H9 (cell line): ENCODE data around the gene SH3GL3. TPM values are rescaled to one million over a fixed set of nuclear protein-coding genes. Genes with fewer than 3 reads are reported as not detected.
A peak's percentile ranks its signal among the peaks of the same experiment; 100 is the strongest.

ENCODE experiments used
- DNase-seq: peaks from one replicate; pipeline ENCODE4 v3.0.0-alpha.2; 2017
- H2AFZ ChIP-seq: one replicate; pipeline ENCODE4 v1.6.1; 2013; ENCODE audit warnings: mild to moderate bottlenecking, low read length, control low read depth, moderate library complexity
- H2AK5ac ChIP-seq: 2 replicates; pipeline ENCODE4 v1.6.1; 2013; ENCODE audit warnings: low read length, control low read depth, mixed read lengths; ENCODE audit not compliant: insufficient read length
- H2BK120ac ChIP-seq: one replicate; pipeline ENCODE4 v1.6.1; 2013; ENCODE audit warnings: low read depth, mild to moderate bottlenecking, low read length, control low read depth, inconsistent platforms; ENCODE audit not compliant: poor library complexity, severe bottlenecking
- H2BK12ac ChIP-seq: 2 replicates; pipeline ENCODE4 v1.6.1; 2013; ENCODE audit warnings: low read length, control low read depth, mixed read lengths, low read depth; ENCODE audit not compliant: insufficient read length
- H2BK15ac ChIP-seq: 2 replicates; pipeline ENCODE4 v1.6.1; 2013; ENCODE audit warnings: low read depth, low read length, control low read depth
- H2BK20ac ChIP-seq: one replicate; pipeline ENCODE4 v1.6.1; 2013; ENCODE audit warnings: low read depth, mild to moderate bottlenecking, low read length, control low read depth, inconsistent platforms; ENCODE audit not compliant: poor library complexity, severe bottlenecking
- H2BK5ac ChIP-seq: 2 replicates; pipeline ENCODE4 v1.6.1; 2013; ENCODE audit warnings: low read length, control low read depth, mixed read lengths; ENCODE audit not compliant: insufficient read length
- H3K14ac ChIP-seq: 2 replicates; pipeline ENCODE4 v1.6.1; 2013; ENCODE audit warnings: low read length, control low read depth; ENCODE audit not compliant: insufficient read depth
- H3K18ac ChIP-seq: 2 replicates; pipeline ENCODE4 v1.6.1; 2013; ENCODE audit warnings: low read depth, mild to moderate bottlenecking, mixed read lengths, low read length, control low read depth; ENCODE audit not compliant: insufficient read length
- H3K23ac ChIP-seq: 2 replicates; pipeline ENCODE4 v1.6.1; 2013; ENCODE audit warnings: low read length, control low read depth, mixed read lengths, low read depth; ENCODE audit not compliant: insufficient read length
- H3K23me2 ChIP-seq: 2 replicates; pipeline ENCODE4 v1.6.1; 2013; ENCODE audit warnings: low read depth, mild to moderate bottlenecking, mixed read lengths, low read length, control low read depth; ENCODE audit not compliant: insufficient read length, poor library complexity, severe bottlenecking
- H3K27ac ChIP-seq: 2 replicates; pipeline ENCODE4 v1.5.1; 2013; ENCODE audit warnings: low read length, control low read depth, mixed read lengths, low read depth; ENCODE audit not compliant: insufficient read length
- H3K27me3 ChIP-seq: 2 replicates; pipeline ENCODE4 v1.6.1; 2013; ENCODE audit warnings: low read length, control low read depth, inconsistent platforms; ENCODE audit not compliant: insufficient read depth
- H3K4ac ChIP-seq: 2 replicates; pipeline ENCODE4 v1.6.1; 2013; ENCODE audit warnings: low read depth, mild to moderate bottlenecking, control low read depth, inconsistent platforms, low read length, moderate library complexity
- H3K4me1 ChIP-seq: 2 replicates; pipeline ENCODE4 v1.6.1; 2013; ENCODE audit warnings: low read length, control low read depth, inconsistent platforms; ENCODE audit not compliant: insufficient read depth
- H3K4me2 ChIP-seq: 2 replicates; pipeline ENCODE4 v1.6.1; 2013; ENCODE audit warnings: low read length, control low read depth, mixed read lengths; ENCODE audit not compliant: insufficient read length, insufficient read depth
- H3K56ac ChIP-seq: 2 replicates; pipeline ENCODE4 v1.6.1; 2013; ENCODE audit warnings: low read depth, mild to moderate bottlenecking, mixed read lengths, low read length, control low read depth; ENCODE audit not compliant: insufficient read length
- H3K79me1 ChIP-seq: 2 replicates; pipeline ENCODE4 v1.6.1; 2013; ENCODE audit warnings: low read depth, mild to moderate bottlenecking, moderate library complexity, low read length, control low read depth, inconsistent platforms; ENCODE audit not compliant: insufficient read depth, poor library complexity, severe bottlenecking
- H3K79me2 ChIP-seq: 2 replicates; pipeline ENCODE4 v1.6.1; 2013; ENCODE audit warnings: low read length, control low read depth, inconsistent platforms; ENCODE audit not compliant: insufficient read depth
- H3K9ac ChIP-seq: 2 replicates; pipeline ENCODE4 v1.6.1; 2013; ENCODE audit warnings: low read length, control low read depth, mixed read lengths; ENCODE audit not compliant: insufficient read length; ENCODE audit errors: extremely low read depth
- H3K9me3 ChIP-seq: one replicate; pipeline ENCODE4 v1.6.1; 2013; ENCODE audit warnings: low read depth, low read length, inconsistent platforms; ENCODE audit not compliant: control insufficient read depth
- H3T11ph ChIP-seq: one replicate; pipeline ENCODE4 v1.6.1; 2013; ENCODE audit warnings: mild to moderate bottlenecking, low read length, control low read depth, inconsistent platforms
- H4K20me1 ChIP-seq: one replicate; pipeline ENCODE4 v1.6.1; 2013; ENCODE audit not compliant: control insufficient read depth, insufficient read length, insufficient read depth
- H4K5ac ChIP-seq: 2 replicates; pipeline ENCODE4 v1.6.1; 2013; ENCODE audit warnings: low read depth, mild to moderate bottlenecking, mixed read lengths, low read length, control low read depth; ENCODE audit not compliant: insufficient read length
- H4K8ac ChIP-seq: replicated peaks from 2 replicates; pipeline ENCODE4 v1.6.1; 2013; ENCODE audit warnings: low read length, control low read depth, mixed read lengths, low read depth; ENCODE audit not compliant: insufficient read length
- H4K91ac ChIP-seq: 2 replicates; pipeline ENCODE4 v1.6.1; 2013; ENCODE audit warnings: low read depth, mild to moderate bottlenecking, moderate library complexity, mixed read lengths, low read length, control low read depth; ENCODE audit not compliant: insufficient read length
- H3K27ac Mint-ChIP-seq, 3 experiments: 2 replicates in 2 of 3; 3 replicates in 1 of 3; pipeline ENCODE4 v1.8.0; 2020 to 2021; ENCODE audit warnings: mixed read lengths in 3 of 3, mild to moderate bottlenecking in 1 of 3, moderate library complexity in 1 of 3
- H3K27me3 Mint-ChIP-seq: 2 replicates; pipeline ENCODE4 v1.8.0; 2021; ENCODE audit warnings: low read depth, mild to moderate bottlenecking, moderate library complexity, mixed read lengths
- H3K36me3 Mint-ChIP-seq, 3 experiments: 2 replicates in 2 of 3; 3 replicates in 1 of 3; pipeline ENCODE4 v1.8.0; 2020 to 2021; ENCODE audit warnings: low read depth in 3 of 3, mixed read lengths in 3 of 3; ENCODE audit not compliant: insufficient read depth in 1 of 3
- H3K4me1 Mint-ChIP-seq, 2 experiments: 2 replicates each; pipeline ENCODE4 v1.8.0; 2020; ENCODE audit warnings: mixed read lengths in 2 of 2
- H3K4me3 Mint-ChIP-seq, 2 experiments: 2 replicates in 1 of 2; 3 replicates in 1 of 2; pipeline ENCODE4 v1.8.0; 2020 to 2021; ENCODE audit warnings: mild to moderate bottlenecking in 2 of 2, mixed read lengths in 2 of 2, moderate library complexity in 1 of 2
- H3K9me3 Mint-ChIP-seq, 2 experiments: 2 replicates in 1 of 2; 3 replicates in 1 of 2; pipeline ENCODE4 v1.8.0; 2020; ENCODE audit warnings: mild to moderate bottlenecking in 2 of 2, mixed read lengths in 2 of 2, moderate library complexity in 1 of 2
- CTCF ChIP-seq: fragments of 200-600 bp; sonication (generic); conservative IDR thresholded peaks from 3 replicates; pipeline ENCODE4 v1.8.0; 2021; ENCODE audit warnings: antibody characterized with exemption, mild to moderate bottlenecking
- WGBS: extraction: QIAGEN DNeasy Blood & Tissue Kit; methylation state at CpG from one replicate; pipeline ENCODE4 v1.1.7; 2013; ENCODE audit warnings: missing lambda C conversion rate, low lambda C conversion rate, mixed read lengths; ENCODE audit not compliant: insufficient read length; ENCODE audit errors: extremely low coverage; 5-methylcytosine and 5-hydroxymethylcytosine counted together
- total RNA-seq: library from RNA; stranded (reverse); gene quantifications from 2 replicates; pipeline ENCODE4 v1.2.1, GENCODE V29; 2021

The SH3GL3 gene
- total RNA-seq, 1 experiment from 2014 or later: 11.2 TPM

- H3T11ph ChIP-seq: no peak overlapping the region
- no peak overlapping the region for H4K91ac ChIP-seq
- Mint-ChIP-seq H3K4me3 (no peak overlapping the region), H3K36me3 (peaks cover 3 to 18% (median 12%) of the 10 kb centered on the region in 3 experiments; a peak in 6 of 7 replicates), H3K4me1 (peaks cover 41 to 48% of the 10 kb centered on the region in 2 experiments), H3K27ac (peak overlapping the region in 1 of 3 experiments; percentile 56; a peak in 3 of 7 replicates), H3K9me3 (peaks cover 15 to 19% of the 10 kb centered on the region in 2 experiments), H3K27me3 (no peaks in the 10 kb centered on the region; the same call in 1 of the 2 replicates)
- no peaks in the 10 kb centered on the region; the same call in 1 of the 2 replicates for H3K79me2 ChIP-seq
- no peaks in the 10 kb centered on the region for H3K9me3 ChIP-seq
- no peak overlapping the region for H3K27ac ChIP-seq
- H3K4me2 ChIP-seq: no peak overlapping the region
- no peak overlapping the region for H2BK5ac ChIP-seq
- H3K23me2 ChIP-seq: no peaks in the 10 kb centered on the region
- TF ChIP-seq CTCF: no peak
- DNase-seq: no peak
- H3K79me1 ChIP-seq: peaks cover 4% of the 10 kb centered on the region
- no peak overlapping the region for H2BK120ac ChIP-seq
- no peak overlapping the region for H2AFZ ChIP-seq
- H2BK12ac ChIP-seq: no peak overlapping the region
- H3K18ac ChIP-seq: peak overlapping the region; percentile 42
- no peaks in the 10 kb centered on the region for H4K20me1 ChIP-seq
- no peak overlapping the region for H3K56ac ChIP-seq
- no peak overlapping the region for H2BK20ac ChIP-seq
- H3K4ac ChIP-seq: no peak overlapping the region
- peaks cover 10% of the 10 kb centered on the region; the same call in 1 of the 2 replicates for H3K4me1 ChIP-seq
- no peak overlapping the region for H2BK15ac ChIP-seq
- H4K5ac ChIP-seq: no peak overlapping the region
- WGBS: no CpG with 5 or more reads among the region's 4 CpGs
- H3K23ac ChIP-seq: no peak overlapping the region
- H3K14ac ChIP-seq: no peak overlapping the region
- no peak overlapping the region for H4K8ac ChIP-seq
- H3K9ac ChIP-seq: no peak overlapping the region
- no peaks in the 10 kb centered on the region for H3K27me3 ChIP-seq
- H2AK5ac ChIP-seq: no peak overlapping the region
Measured at GRCh38 chr15:83547168-83547567, 100.0 kb downstream of the SH3GL3 start.
